Cerebellar nuclear complex (tissue), 1 donor: ENCODE data around the gene CCDC141.

Source experiments
- DNase-seq, 2 experiments: peaks; one replicate each; lab custom pipeline; 2025; lab: John Stamatoyannopoulos, UW

Gene CCDC141

DNA sequence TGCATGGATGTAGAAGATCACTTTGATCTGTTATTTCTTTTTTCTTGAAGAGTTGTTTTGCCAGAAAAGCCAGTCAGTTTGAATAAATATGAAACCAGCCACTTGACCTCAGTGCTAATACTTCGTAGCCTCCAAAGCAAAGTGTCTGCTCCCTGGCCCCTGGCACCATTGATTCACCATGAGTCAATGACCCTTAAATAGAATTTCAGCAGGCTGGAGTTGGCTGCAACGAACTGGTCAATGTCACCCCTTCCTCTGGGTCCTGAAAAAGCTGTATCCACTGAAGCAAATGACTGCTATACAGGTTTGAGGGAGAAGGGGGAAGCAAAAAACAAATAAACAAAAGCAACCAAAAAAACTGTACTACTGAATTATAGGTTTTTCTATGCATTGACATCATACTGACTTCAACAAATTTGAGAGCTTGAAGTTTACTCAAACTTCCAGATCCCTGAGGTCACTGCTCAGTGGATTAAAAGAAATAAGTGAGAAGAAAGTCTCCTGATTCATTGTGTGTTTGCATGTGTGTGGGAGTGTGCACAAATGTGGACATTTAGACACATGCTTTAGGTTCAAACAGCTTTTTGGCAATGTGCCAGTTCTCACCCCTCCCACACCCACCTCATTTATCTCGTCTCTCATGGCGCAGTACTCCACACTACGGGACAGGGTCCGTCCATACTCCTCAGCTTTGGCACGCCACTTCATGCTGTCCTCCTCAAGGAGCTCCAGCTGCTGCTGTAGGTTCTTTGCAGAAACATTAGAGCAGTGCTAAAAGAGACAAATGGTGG is 184.6 kb downstream of the CCDC141 start:
- no peak for DNase-seq

DNA sequence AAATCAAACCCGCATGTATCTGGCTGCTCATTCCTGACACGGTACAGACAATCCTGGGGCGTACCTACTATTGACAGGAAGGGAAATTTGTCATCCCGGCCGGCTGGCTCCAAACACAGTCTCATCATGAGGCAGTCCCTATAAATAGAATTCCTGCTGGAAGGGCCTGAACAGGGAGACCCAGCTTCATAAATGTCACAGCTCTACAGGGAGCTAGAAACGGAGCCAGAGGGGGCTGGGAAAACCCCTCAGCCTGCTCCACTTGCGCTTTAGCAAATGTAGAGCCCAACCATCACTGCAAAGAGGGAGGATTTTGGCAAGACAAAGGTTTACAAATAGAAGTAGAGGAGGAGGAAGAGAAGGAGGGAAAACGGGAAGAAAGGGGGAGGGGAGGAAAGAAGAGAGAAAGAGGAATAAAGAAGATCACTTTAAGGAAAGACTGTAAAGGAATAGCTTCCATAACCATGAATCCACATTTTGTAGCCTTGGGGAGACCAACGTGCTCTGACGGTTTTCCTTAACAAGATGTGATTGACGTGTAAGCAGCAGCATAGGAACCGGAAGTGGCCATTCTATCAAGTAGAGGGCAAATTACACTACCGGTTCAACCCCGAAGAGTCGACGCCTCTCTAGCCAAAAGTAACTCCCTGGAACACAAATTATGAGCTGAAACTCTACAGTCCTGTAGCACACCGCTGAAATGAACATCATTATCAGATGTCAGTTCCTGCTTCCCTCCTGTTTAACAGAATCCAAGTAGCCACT is 185.9 kb downstream of the CCDC141 start:
- no peak for DNase-seq

DNA sequence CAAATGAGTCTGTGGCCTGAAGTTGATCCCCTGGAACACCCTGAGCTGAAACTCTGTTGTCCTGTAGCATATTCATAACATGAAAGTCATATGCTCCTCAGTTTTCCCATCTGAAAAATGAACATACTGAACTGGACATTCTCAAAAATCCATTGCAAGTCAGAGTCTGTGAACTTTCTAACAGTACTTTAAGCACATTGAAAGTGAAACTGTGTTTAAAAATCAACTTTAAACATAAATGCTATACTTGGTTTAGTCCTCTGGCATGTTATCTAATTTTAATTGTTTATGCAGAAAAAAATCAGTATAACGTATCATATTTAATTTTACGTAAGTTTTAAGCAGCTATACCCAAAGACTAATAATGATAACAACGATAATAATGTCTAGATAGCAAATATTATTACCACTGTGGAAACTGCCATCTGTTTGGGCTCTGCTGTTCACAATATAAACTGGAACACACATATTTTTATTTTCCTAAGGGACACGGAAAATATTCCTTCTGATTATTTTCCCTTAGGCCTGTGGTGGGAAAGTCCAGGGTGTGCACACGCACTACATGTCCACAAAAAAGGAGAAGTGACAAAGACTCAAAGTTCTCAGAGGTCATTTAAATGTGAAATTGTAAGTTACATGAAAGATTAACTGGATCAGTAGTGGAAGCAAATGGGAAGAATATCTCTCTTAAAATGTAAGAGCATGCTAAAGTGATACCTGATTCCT is 186.6 kb downstream of the CCDC141 start:
- DNase-seq: no peak

DNA sequence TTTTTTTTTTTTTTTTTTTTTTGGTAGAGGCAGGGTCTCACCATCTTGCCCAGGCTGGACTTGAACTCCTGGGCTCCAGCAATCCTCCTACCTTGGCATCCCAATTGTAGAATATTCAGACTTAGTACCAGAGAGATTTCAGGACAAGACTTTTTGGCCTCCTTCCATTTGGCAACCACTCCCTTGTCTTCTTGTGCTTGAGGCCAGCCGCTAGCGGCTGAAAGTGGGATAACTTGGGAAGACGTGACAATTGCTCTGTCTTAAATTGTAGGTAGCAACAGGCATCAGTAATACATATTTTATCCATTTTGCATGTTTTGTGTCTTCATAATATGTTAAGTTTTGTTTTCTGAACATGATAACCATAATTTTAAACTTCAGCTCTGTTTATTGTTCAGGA is 189.4 kb downstream of the CCDC141 start:
- no peak for DNase-seq

DNA sequence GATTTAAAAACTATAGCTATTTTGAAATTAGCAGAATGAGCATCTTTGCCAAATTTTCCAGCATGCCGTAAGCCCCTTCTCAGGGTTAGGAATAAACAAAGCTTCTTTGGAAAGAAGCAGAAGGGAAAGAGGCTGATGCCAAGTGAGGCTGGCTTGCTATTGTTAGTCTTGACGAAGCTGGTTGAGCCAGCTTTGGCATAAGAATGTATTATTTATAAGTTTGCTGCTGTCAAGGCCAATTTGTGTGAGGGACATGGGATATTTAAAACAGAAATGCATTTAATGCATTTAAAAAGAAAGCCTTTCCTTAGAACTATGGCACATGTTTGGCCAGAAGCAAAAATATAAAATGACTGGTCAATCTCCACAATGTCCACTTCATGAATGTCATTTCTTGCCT is 190.2 kb downstream of the CCDC141 start:
- DNase-seq: no peak

DNA sequence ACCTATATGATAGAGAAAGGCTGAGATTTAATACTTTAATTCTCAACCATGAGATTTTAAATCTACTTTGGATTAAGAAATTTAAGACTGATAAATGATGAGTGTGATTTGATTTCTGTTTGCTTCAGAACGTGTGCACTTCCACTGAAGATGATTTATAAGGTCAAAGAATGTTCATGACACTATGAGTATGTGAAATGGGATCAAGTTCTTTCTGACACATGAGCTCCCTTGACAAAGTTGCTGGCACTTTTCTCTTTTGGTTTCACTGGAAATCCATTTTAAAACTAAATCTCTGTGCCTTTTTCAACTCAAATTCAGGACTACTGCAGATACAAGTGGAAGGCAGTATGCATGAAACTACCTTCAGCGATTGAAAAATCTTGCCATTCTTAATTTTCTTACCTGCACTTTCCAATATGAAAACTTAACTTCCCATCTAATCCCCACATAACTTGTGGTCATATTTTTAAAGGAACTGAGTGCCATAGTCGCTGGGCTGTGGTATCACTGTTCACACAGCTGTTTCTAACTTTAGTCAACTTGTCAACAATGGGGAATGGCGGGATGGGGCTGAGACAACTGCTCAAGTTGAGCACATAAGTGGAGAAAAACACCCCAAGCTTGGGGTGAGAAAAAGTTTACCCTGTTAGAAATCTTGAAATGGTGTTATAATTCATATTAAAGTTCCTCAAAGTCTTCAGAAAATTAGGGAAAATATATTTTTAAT is 190.9 kb downstream of the CCDC141 start:
- DNase-seq: no peak

DNA sequence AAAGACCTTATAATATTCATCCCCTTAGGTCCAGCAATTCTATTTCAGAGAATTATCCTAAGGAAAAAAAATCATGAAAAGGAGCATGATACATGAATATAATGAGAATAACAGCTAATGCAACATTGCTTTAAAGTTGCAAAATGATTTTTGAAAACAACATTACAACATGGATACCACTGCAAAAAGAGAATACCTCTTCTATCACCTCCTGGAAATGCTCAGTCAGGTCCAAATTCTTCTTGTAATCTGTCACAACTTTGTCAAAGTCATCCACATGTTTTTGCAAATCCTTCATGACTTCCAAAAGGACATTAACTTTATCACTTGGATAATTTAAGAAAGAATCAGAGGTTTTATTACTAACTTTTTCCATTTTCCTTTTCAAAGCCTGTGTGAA is 194.8 kb downstream of the CCDC141 start:
- DNase-seq: no peak

DNA sequence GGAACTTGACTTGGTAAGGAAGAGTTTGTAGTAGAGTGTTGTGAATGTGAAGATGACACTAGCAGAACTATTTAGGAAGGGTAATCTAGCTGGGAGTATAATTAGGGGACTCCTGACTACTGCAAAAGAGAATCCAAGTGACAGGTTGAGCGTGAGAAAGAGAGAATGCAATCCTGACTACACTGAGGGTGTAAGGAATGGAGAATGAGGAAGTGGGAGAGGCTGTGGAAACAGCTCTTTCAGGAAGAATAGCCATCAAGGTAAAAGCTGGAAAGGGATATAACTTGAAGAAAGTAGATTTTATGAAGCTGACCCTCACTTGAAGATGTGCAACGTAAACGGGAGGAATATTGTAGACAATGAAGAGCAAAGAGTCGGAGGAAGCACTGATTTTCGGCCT is 201.6 kb downstream of the CCDC141 start:
- DNase-seq: no peak

DNA sequence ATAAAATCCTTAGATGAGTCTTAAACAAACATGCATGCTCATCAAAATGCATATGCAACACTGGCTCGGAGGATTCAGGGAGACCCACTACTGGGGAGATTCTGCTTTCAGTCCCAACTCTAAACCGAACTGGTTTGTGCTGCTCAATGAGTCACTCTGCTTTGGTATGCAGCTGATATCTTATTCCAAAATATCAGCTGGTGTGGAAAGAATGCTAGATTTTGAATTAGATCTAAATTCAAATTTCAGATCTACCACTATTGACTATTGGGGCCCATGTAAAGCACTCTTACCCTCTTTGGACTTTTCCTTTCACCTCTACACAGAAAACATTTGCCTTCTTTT is 203.5 kb downstream of the CCDC141 start:
- no peak for DNase-seq

DNA sequence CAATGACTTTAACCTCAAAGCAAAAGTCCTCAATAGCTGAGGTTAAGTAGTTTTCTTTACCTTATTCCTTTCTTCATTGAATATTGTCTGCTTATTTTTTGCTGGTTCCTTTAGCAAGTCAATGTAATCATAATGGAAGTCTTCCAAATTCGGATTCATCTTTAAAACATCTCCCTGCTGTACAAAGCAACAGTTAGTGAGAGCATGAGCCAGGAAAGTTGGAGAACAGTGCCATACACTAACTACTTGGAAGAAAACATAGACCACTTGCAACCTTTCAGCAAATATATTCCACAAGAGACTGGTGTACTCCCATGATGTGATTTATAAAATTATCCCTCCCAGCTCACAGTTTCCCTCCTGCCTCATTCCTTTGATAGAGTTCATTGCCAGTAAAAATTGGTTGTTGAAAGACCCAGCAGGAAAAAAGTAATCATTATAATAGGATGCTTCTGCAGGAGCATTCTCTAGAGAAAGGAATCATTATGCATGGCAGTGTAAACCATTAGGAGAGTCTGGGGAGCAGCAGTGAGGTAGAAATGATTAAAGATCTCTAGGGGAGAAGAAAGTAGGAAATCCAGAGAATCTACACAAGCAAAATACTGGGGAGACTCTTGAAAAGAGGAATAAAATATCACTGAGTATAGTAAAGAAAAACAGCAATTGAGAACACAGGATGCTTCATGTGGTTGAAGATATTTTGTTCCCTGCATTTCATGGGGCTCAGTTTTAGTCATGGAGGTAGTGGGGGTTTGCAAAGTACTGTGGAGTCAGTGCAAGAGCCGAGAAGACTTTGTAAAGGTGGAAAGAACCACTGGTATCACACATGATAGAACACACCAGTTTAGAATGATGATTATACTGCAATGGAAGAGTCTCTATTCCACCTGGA is 204.1 kb downstream of the CCDC141 start:
- no peak for DNase-seq

DNA sequence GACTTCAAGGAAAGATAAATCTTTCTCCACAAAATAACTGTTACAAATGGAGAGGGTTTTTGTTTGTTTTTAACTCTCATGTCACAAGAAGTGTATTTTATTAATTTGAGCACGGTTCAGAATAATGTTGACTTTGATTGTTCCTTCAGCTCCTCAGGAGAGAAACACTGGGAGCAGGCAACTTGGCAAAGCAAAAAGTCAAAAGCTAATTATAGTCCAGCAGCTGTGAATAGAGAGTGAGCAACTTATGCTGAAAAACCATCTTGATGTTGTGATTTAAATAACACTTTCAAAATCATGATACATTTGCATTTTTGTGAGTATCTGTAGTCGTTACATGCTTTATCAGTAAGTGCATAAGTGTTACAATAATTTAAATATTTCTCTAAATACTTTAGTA is 205.2 kb downstream of the CCDC141 start:
- DNase-seq: no peak

DNA sequence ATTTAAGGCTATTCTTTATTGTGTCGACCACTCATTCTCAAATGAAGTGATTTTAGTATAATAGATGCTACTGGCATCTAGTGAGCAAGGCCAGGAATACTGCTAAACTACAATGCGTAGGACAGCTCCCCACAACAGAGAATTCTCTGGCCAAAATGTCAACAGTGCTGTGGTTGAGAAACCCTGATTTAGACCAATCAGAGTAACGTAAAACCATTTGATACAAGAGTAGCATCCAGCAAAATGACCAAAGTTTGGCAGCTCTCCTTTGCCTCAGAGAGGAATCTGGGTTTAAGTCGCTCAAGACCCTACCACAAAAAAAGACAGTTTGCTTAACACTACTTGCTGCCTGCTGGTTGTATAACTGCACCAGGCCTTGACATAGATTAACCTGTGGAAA is 205.7 kb downstream of the CCDC141 start:
- DNase-seq: no peak

DNA sequence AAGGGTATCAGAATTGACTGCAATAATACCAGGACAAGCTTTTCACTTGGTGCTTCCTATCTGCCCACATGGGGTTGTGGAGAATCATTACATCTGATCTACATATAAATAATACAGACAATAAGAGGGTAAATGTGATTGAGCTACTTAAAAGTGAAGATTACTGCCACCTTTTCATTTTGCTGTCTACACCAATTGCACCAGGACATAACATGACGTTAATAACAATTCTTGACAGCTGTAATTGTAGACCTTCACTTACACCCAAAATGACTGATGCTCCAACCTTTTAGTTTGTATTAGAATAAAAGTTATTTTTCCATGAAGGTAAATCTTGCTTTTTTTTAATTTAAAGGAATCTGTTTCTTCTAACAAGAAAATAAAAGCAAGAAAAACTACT is 206.2 kb downstream of the CCDC141 start:
- no peak for DNase-seq

DNA sequence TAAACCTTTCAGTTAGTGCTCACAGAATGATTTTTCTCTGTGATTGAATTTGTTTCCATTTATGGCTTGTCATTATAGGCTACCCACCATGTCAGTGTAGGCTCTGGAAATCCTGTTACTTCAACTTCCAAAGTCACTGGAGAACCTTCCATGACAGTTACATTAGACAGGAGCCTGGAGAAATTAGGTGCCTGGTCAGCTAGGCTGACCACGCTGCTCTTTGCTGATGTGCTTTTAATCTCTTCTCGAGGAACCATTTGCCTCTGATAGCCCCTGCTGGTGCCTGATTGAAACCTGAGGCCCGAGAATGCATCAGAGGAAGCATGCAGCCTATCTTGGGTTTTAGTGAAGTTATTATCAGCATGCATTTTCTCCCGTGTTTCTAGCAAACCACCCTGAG is 213.1 kb downstream of the CCDC141 start:
- DNase-seq: no peak

DNA sequence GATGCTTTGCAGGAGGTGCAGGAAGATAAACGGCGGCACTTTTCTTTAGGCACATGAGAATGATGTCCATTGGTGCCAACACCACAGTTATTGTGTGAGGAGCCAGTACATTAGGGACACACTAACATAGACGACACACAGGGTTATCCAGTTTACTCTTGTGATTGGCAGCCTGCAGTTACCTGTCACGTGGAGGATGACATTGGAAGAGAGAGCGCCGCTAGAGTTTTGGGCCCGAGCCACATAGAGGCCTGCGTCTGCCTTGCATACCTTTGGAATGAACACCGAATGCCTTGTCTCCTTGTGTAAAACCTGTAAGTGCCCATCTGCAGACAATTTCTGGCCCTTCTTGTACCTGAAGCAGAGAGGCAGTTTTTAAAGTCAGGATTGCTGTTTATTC is 215.9 kb downstream of the CCDC141 start:
- no peak for DNase-seq

DNA sequence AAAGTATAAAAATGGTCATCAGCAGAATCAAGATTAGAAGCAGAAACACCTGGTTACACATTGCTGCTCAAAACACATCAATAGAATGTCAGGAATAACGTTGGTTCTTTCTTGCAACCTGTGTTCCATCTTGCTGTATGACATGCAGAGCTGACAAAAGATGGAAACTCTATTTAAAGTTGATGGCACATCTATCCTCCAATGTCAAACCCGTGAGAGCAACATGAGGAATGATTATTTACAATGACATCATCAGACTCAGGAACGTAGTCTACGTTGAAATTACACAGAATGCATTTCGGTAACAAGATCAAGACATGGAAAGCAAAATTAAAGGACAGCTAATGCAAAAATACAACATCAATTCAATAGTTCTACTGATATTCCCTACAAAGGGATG is 216.6 kb downstream of the CCDC141 start:
- DNase-seq: no peak

DNA sequence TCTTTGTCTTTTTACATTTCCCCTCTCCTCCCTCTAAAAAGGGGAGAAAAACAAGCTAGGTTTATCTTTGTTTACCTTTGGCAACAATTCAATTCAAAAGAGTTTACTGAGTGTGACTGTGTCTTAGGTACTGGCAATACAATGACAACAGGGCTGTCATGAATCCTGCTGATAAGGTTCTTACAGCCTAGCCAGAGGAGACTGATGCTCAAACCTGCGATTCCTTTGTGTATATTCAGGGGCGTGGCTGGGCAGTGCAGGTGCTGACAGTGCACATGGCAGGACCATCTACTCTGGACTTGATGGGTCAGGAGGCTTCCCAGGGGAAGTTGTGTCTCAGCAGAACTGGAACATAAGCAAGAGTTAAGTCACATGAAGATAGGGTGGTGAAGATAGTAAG is 219.5 kb downstream of the CCDC141 start:
- no peak for DNase-seq

DNA sequence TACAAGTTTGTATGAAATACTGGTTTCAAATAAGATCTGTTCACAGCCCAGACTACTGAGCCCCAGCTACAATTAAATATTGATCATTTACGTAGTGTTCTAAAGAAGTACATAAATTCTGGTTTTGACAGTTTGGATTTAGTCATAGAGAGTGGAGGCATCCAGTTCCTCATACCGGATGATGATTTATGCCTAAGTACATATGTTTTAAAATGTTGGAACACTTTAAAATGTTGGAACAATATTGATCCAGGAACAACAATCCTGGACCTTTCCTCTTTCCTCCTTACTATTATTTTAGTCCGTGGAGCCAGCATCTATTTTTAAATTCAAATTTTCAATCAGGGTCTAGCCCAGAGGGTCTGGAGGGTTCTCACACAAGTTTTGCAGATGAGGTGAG is 220.0 kb downstream of the CCDC141 start:
- no peak for DNase-seq

DNA sequence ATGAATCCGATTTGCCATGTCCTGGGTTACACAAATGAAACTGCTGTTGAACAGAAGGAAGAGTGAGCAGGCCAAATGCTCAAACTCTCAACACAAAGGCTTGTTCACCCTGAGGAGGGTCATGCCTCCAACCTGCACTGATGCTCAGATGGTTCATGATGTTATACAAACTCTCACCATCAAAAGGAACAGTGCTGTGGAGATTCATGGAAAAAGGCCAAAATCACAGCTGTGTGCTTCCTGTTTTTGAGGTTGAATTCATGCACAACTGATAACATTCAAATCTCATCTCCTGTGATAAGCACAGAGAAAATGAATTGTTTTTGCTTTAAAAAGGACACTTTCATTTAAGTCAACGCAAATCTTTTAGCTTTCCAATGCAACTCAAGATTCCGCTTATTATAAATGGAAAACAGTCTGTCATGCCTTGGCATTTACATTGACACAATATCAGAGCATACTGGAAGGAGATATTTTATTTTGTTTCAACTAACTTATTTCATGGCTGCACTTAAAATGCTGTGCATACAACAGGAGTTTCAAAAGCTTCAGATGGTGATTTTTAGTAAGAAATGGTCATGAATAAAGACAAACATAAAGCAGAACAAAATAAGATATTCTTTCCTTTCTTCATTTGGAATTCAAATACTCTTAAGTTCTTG is 220.5 kb downstream of the CCDC141 start:
- no peak for DNase-seq

DNA sequence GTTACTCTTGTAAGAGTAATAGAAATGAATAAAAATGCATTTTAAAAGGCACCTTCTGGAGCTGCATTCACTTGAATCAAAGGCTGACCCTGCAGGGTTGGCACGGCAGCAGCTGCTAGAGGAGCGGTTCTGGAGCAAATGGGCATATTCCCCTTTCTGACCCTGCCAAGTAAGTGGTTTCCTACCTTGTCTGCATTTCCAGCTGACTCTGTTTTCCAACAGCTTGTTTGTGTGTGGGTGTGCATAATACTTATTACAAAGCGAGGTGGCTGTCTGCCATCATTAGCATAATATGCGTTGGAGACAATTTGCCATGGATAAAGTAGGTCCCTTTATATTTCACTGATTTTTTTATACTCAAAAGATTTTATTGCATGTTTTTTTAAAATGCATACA is 221.5 kb downstream of the CCDC141 start:
- no peak for DNase-seq
